Peyer's patch (tissue), 4 donors: Measurements from ENCODE around the gene PHKB.

Source experiments
- CTCF ChIP-seq, 6 experiments: fragments of 450-650 bp in 4 of 6; fragments of 200-600 bp in 2 of 6; sonication (generic) in 1 of 6; IDR thresholded peaks; one replicate each; pipeline ENCODE4 v1.5.1; 2017 to 2019; ENCODE audit warnings: antibody characterized with exemption in 6 of 6, mild to moderate bottlenecking in 3 of 6, moderate library complexity in 1 of 6
- POLR2A ChIP-seq, 2 donors: fragments of 450-650 bp; IDR thresholded peaks; one replicate each; pipeline ENCODE4 v1.5.1; 2017; ENCODE audit warnings: antibody characterized with exemption in 2 of 2, mild to moderate bottlenecking in 2 of 2, moderate library complexity in 2 of 2

DNA sequence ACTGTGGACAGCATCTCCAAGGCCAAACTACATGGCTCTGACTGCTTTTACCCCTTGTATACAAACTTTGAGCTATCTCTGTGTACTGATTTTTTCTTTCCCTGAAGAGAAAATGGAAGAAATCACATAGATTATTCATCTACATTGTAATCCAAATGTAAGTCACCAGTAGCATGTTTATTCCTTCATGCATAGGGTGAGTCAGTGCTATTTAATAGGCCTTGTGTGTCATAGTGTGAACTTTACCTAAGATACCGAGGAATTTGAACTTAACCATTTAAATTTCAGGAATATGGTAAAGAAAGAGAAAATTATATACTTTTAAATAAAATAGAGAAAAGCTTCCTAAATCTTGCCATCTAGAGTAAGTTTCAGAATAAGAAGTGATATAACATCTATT lies 16.5 kb downstream of the PHKB start:
- no peak for TF ChIP-seq CTCF (IDR thresholded peaks at IDR 0.05)
- TF ChIP-seq POLR2A (IDR thresholded peaks at IDR 0.05), result no peak
